Mesendoderm (in vitro differentiated cells): ENCODE results near the gene ZNF423.

Experiments
- DNase-seq: peaks from one replicate; pipeline ENCODE4 v3.0.0; 2013
- H2AK5ac ChIP-seq: 2 replicates; pipeline ENCODE4 v1.6.1; 2013; ENCODE audit warnings: low read length, inconsistent platforms
- H2BK120ac ChIP-seq: 2 replicates; pipeline ENCODE4 v1.6.1; 2013; ENCODE audit warnings: low read depth, mild to moderate bottlenecking, low read length, moderate library complexity, mixed read lengths
- H2BK15ac ChIP-seq: replicated peaks from 2 replicates; pipeline ENCODE4 v1.6.1; 2013; ENCODE audit warnings: low read depth, mild to moderate bottlenecking, moderate library complexity
- H2BK5ac ChIP-seq: 2 replicates; pipeline ENCODE4 v1.6.1; 2013; ENCODE audit warnings: low read length, inconsistent platforms
- H3K18ac ChIP-seq: 2 replicates; pipeline ENCODE4 v1.6.1; 2013; ENCODE audit warnings: mild to moderate bottlenecking, low read length, mixed read lengths
- H3K23ac ChIP-seq: one replicate; pipeline ENCODE4 v1.6.1; 2013; ENCODE audit warnings: low read length
- H3K27ac ChIP-seq: 2 replicates; pipeline ENCODE4 v1.5.1; 2013; ENCODE audit warnings: low read depth, mild to moderate bottlenecking, inconsistent platforms, low read length, moderate library complexity
- H3K27me3 ChIP-seq: 2 replicates; pipeline ENCODE4 v1.6.1; 2013; ENCODE audit warnings: low read length, control low read depth, mild to moderate bottlenecking, inconsistent platforms; ENCODE audit not compliant: insufficient read depth, poor library complexity
- H3K36me3 ChIP-seq: 2 replicates; pipeline ENCODE4 v1.6.1; 2013; ENCODE audit warnings: low read length, inconsistent platforms; ENCODE audit not compliant: control insufficient read depth, insufficient read depth
- H3K4ac ChIP-seq: one replicate; pipeline ENCODE4 v1.6.1; 2013; ENCODE audit warnings: low read depth, mild to moderate bottlenecking, low read length, moderate library complexity
- H3K4me1 ChIP-seq: 2 replicates; pipeline ENCODE4 v1.6.1; 2013; ENCODE audit warnings: low read depth, low read length, inconsistent platforms; ENCODE audit not compliant: control insufficient read depth
- H3K4me2 ChIP-seq: 2 replicates; pipeline ENCODE4 v1.6.1; 2013; ENCODE audit warnings: low read length
- H3K4me3 ChIP-seq: 2 replicates; pipeline ENCODE4 v1.5.1; 2013; ENCODE audit warnings: mild to moderate bottlenecking, low read length
- H3K56ac ChIP-seq: one replicate; pipeline ENCODE4 v1.6.1; 2013; ENCODE audit warnings: low read length
- H3K79me1 ChIP-seq: 2 replicates; pipeline ENCODE4 v1.6.1; 2013; ENCODE audit warnings: low read length, inconsistent platforms
- H3K79me2 ChIP-seq: 2 replicates; pipeline ENCODE4 v1.6.1; 2013; ENCODE audit warnings: mild to moderate bottlenecking, low read length; ENCODE audit not compliant: control insufficient read depth, insufficient read depth
- H3K9ac ChIP-seq: 2 replicates; pipeline ENCODE4 v1.6.1; 2013; ENCODE audit warnings: low read length, inconsistent platforms
- H4K5ac ChIP-seq: one replicate; pipeline ENCODE4 v1.6.1; 2013; ENCODE audit warnings: low read length
- H4K8ac ChIP-seq: one replicate; pipeline ENCODE4 v1.6.1; 2013; ENCODE audit warnings: low read depth, mild to moderate bottlenecking, control low read depth, low read length, moderate library complexity
- WGBS: extraction: QIAGEN DNeasy Blood & Tissue Kit; methylation state at CpG from one replicate; pipeline ENCODE4 v1.1.7; 2013; ENCODE audit warnings: low lambda C conversion rate, missing lambda C conversion rate; ENCODE audit not compliant: insufficient coverage; ENCODE audit errors: extremely low coverage; 5-methylcytosine and 5-hydroxymethylcytosine counted together

Gene ZNF423

GRCh38 chr16:49542946-49543630 lies 312.8 kb downstream of the ZNF423 start:
- Histone ChIP-seq H2BK5ac (no peak overlapping the region), H3K56ac (no peak overlapping the region), H2BK120ac (no peak overlapping the region), H3K4ac (no peak overlapping the region), H4K8ac (no peak overlapping the region), H3K79me1 (no peaks in the 10 kb centered on the region), H3K18ac (no peak overlapping the region), H3K27me3 (no peaks in the 10 kb centered on the region), H4K5ac (no peak overlapping the region), H3K4me3 (no peak overlapping the region), H3K4me1 (peaks cover 2% of the 10 kb centered on the region), H3K23ac (no peak overlapping the region), H3K36me3 (no peaks in the 10 kb centered on the region), H3K4me2 (no peak overlapping the region), H2AK5ac (no peak overlapping the region), H2BK15ac (no peak overlapping the region), H3K9ac (no peak overlapping the region), H3K79me2 (no peaks in the 10 kb centered on the region), H3K27ac (no peak overlapping the region)
- no peak for DNase-seq
- WGBS, result no CpG with 5 or more reads among the region's 13 CpGs

- no peak overlapping the region for H3K56ac ChIP-seq
- no peak overlapping the region for H3K18ac ChIP-seq
- H3K9ac ChIP-seq, result no peak overlapping the region
- no peak overlapping the region for H3K27ac ChIP-seq
- H2BK15ac ChIP-seq, result no peak overlapping the region
- H3K36me3 ChIP-seq, result no peaks in the 10 kb centered on the region
- no peak overlapping the region for H2AK5ac ChIP-seq
- H2BK5ac ChIP-seq, result no peak overlapping the region
- H3K4me1 ChIP-seq, result peaks cover 2% of the 10 kb centered on the region
- peak; percentile 72 for DNase-seq
- H3K27me3 ChIP-seq, result no peaks in the 10 kb centered on the region
- H4K5ac ChIP-seq, result no peak overlapping the region
- H3K4ac ChIP-seq, result no peak overlapping the region
- H3K4me2 ChIP-seq, result no peak overlapping the region
- H3K23ac ChIP-seq, result no peak overlapping the region
- H3K4me3 ChIP-seq, result no peak overlapping the region
- no CpG with 5 or more reads among the region's 9 CpGs for WGBS
- H3K79me2 ChIP-seq, result no peaks in the 10 kb centered on the region
- no peak overlapping the region for H4K8ac ChIP-seq
- H2BK120ac ChIP-seq, result no peak overlapping the region
- H3K79me1 ChIP-seq, result no peaks in the 10 kb centered on the region
These were observed 313.5 kb downstream of the ZNF423 start for GRCh38 chr16:49542391-49542891.

GRCh38 chr16:49540836-49541235 lies 315.1 kb downstream of the ZNF423 start:
- Histone ChIP-seq H3K27ac (no peak overlapping the region), H3K4me1 (no peaks in the 10 kb centered on the region), H3K4ac (no peak overlapping the region), H3K23ac (peak overlapping the region; percentile 16), H3K36me3 (no peaks in the 10 kb centered on the region), H3K18ac (no peak overlapping the region), H3K79me1 (no peaks in the 10 kb centered on the region), H3K27me3 (no peaks in the 10 kb centered on the region), H2BK15ac (no peak overlapping the region), H2BK120ac (no peak overlapping the region), H3K79me2 (no peaks in the 10 kb centered on the region), H3K9ac (no peak overlapping the region), H4K8ac (no peak overlapping the region), H3K4me3 (no peak overlapping the region), H4K5ac (no peak overlapping the region), H3K4me2 (no peak overlapping the region), H2AK5ac (no peak overlapping the region), H3K56ac (no peak overlapping the region), H2BK5ac (no peak overlapping the region)
- no CpG with 5 or more reads among the region's 2 CpGs for WGBS
- no peak for DNase-seq

- Histone ChIP-seq H2BK120ac (no peak overlapping the region), H3K23ac (no peak overlapping the region), H3K56ac (no peak overlapping the region), H4K5ac (no peak overlapping the region), H3K4ac (no peak overlapping the region), H3K4me2 (no peak overlapping the region), H3K4me3 (no peak overlapping the region), H3K4me1 (no peaks in the 10 kb centered on the region), H3K27me3 (no peaks in the 10 kb centered on the region), H2BK15ac (no peak overlapping the region), H3K79me1 (no peaks in the 10 kb centered on the region), H2BK5ac (no peak overlapping the region), H3K79me2 (no peaks in the 10 kb centered on the region), H3K27ac (no peak overlapping the region), H2AK5ac (no peak overlapping the region), H3K36me3 (no peaks in the 10 kb centered on the region), H3K18ac (no peak overlapping the region), H3K9ac (no peak overlapping the region), H4K8ac (no peak overlapping the region)
- DNase-seq, result no peak
- no CpG with 5 or more reads among the region's 4 CpGs for WGBS
These were observed 316.2 kb downstream of the ZNF423 start for GRCh38 chr16:49539758-49540157.

GRCh38 chr16:49537924-49538459 lies 317.9 kb downstream of the ZNF423 start:
- H3K56ac ChIP-seq, result no peak overlapping the region

More at GRCh38 chr16:49537924-49538459, 317.9 kb downstream of the ZNF423 start:
- no peaks in the 10 kb centered on the region for H3K36me3 ChIP-seq
- no CpG with 5 or more reads among the region's 7 CpGs for WGBS
- no peak overlapping the region for H2BK5ac ChIP-seq
- no peak overlapping the region for H3K27ac ChIP-seq
- H3K4me1 ChIP-seq, result no peaks in the 10 kb centered on the region
- H4K5ac ChIP-seq, result no peak overlapping the region
- no peaks in the 10 kb centered on the region for H3K79me1 ChIP-seq
- H2BK15ac ChIP-seq, result no peak overlapping the region
- H3K79me2 ChIP-seq, result no peaks in the 10 kb centered on the region
- no peak overlapping the region for H2BK120ac ChIP-seq
- H3K27me3 ChIP-seq, result no peaks in the 10 kb centered on the region
- DNase-seq, result no peak
- no peak overlapping the region for H3K4ac ChIP-seq
- no peak overlapping the region for H2AK5ac ChIP-seq
- no peak overlapping the region for H3K23ac ChIP-seq
- no peak overlapping the region for H4K8ac ChIP-seq
- H3K4me2 ChIP-seq, result no peak overlapping the region
- H3K4me3 ChIP-seq, result no peak overlapping the region
- no peak overlapping the region for H3K9ac ChIP-seq
- H3K18ac ChIP-seq, result no peak overlapping the region
